ENCODE measurements around the gene OSR1.
"Not testable (repeated sequence)": the region's sequence is repeated elsewhere in the genome, so short reads cannot be mapped to it uniquely, and the experiment has no call there.

The OSR1 gene

GRCh38 chr2:19330436-19330835, 28.0 kb downstream of the OSR1 start:
- no peak for DNase-seq

- DNase-seq, result no peak
Observed at GRCh38 chr2:19329445-19329844, 29.0 kb downstream of the OSR1 start.

GRCh38 chr2:19327496-19327895, 30.9 kb downstream of the OSR1 start:
- no peak for DNase-seq

GRCh38 chr2:19321946-19322345, 36.5 kb downstream of the OSR1 start:
- DNase-seq, result no peak

GRCh38 chr2:19320813-19321212, 37.6 kb downstream of the OSR1 start:
- no peak for DNase-seq

- no peak for DNase-seq
Observed at GRCh38 chr2:19319698-19320097, 38.7 kb downstream of the OSR1 start.

- DNase-seq, result no peak
Observed at GRCh38 chr2:19319064-19319463, 39.4 kb downstream of the OSR1 start.

GRCh38 chr2:19313553-19313952, 44.9 kb downstream of the OSR1 start:
- no peak for DNase-seq

GRCh38 chr2:19312949-19313348, 45.5 kb downstream of the OSR1 start:
- no peak for DNase-seq

GRCh38 chr2:19306065-19306464, 52.4 kb downstream of the OSR1 start:
- DNase-seq, result not testable (repeated sequence)

GRCh38 chr2:19305400-19306055, 52.9 kb downstream of the OSR1 start:
- DNase-seq, result not testable (repeated sequence)

- no peak for DNase-seq
Observed at GRCh38 chr2:19301706-19302105, 56.7 kb downstream of the OSR1 start.
